ENCODE measurements around the gene DPPA5.
"Not testable (repeated sequence)": the region's sequence is repeated elsewhere in the genome, so short reads cannot be mapped to it uniquely, and the experiment has no call there.

DPPA5 gene

GRCh38 chr6:73353636-73354593 lies at the start of gene DPPA5:
Gene DPPA5, minus strand, starts transcription at chr6:73354276. Its CDS starts 51 bp downstream, at chr6:73354225.
- DNase-seq (ENCODE audit: insufficient read length, low spot score) (no peak), FAIRE-seq (no peak)
- no peak for TF ChIP-seq POLR2A (IDR thresholded peaks at IDR 0.05; ENCODE audit: low read depth, low read length)

- no peak for TF ChIP-seq POLR2A (IDR thresholded peaks at IDR 0.05; ENCODE audit: low read depth, low read length)
- DNase-seq (ENCODE audit: insufficient read length, low spot score) (no peak), FAIRE-seq (no peak)
Observed at GRCh38 chr6:73400656-73401055, 46.6 kb upstream of the DPPA5 start.

DNA sequence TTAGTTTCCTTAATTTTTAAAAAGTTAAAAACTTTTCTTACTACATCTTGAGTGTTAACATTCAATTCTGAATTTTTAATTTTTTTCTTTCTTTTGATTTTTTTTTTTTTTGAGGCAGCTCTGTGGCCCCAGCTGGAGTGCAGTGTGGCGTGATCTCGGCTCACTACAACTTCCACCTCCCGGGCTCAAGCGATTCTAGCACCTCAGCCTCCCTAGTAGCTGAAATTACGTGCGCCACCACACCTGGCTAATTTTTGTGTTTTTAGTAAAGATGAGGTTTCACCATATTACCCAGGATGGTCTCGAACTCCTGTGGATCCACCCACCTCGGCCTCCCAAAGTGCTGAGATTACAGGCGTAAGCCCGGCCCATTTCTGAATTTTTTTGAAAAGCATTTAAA lies 41.8 kb upstream of the DPPA5 start:
- no peak for TF ChIP-seq POLR2A (IDR thresholded peaks at IDR 0.05; ENCODE audit: low read depth, low read length)
- FAIRE-seq (no peak), DNase-seq (ENCODE audit: insufficient read length, low spot score) (no peak)

DNA sequence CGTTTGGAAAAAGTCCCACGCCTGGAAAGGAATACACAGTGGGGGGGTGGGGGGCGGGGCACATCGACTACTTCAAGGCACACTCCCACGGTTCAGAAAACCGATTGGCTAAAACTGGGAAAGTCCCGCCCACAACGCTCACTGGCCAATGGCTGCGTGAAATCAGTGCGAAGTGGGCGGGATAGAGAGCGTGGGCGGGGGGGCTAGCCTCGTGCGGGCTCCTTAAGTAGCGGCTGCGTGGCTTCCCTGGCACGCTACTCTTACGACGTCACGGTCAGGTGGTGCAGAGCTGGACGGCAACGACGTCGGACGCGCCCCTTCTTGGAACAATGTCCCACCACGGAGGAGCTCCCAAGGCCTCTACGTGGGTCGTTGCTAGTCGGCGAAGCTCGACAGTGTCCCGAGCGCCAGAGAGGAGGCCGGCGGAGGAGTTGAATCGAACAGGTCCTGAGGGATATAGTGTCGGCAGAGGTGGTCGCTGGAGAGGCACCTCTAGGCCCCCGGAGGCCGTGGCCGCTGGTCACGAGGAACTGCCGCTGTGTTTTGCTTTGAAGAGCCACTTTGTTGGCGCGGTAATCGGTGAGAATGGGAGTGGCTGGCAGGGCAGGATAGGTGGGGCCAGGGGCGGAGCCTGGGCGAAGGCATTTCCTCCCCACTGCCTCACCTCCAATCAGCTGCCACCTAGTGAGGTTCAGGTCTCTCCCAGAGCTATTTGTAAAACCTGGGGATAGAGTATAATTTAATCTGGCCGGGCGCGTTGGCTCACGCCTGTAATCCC lies 40.7 kb upstream of the DPPA5 start, which contains the start of gene DDX43:
TSS of gene DDX43 (plus strand) at position 252 of the 778 bp plus-strand sequence. CDS start at position 330, 78 bp downstream.
- TF ChIP-seq POLR2A (IDR thresholded peaks at IDR 0.05; ENCODE audit: low read depth, low read length) = no peak
- peak; percentile 26 for DNase-seq (ENCODE audit: insufficient read length, low spot score)
- no peak for FAIRE-seq

GRCh38 chr6:73393278-73393677 lies 39.2 kb upstream of the DPPA5 start:
- TF ChIP-seq POLR2A (IDR thresholded peaks at IDR 0.05; ENCODE audit: low read depth, low read length) = no peak
- FAIRE-seq = no peak
- no peak for DNase-seq (ENCODE audit: insufficient read length, low spot score)

DNA sequence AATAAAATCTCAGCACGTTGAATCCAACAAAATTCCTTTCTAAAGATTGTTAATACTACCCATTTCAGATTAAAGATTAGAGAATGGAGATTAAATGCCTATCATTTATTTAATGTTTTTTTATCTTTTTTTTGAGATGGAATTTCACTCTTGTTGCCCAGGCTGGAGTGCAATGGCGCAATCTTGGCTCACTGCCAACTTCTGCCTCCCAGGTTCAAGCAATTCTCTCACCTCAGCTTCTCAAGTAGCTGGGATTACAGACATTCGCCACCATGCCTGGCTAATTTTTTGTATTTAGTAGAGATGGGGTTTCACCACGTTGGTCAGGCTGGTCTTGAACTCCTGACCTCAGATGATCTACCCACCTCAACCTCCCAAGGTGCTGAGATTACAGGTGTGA lies 38.1 kb upstream of the DPPA5 start:
- DNase-seq (ENCODE audit: insufficient read length, low spot score); FAIRE-seq: not testable (repeated sequence)

GRCh38 chr6:73391675-73392074 lies 37.6 kb upstream of the DPPA5 start:
- TF ChIP-seq POLR2A (IDR thresholded peaks at IDR 0.05; ENCODE audit: low read depth, low read length) = no peak
- no peak for DNase-seq (ENCODE audit: insufficient read length, low spot score)
- FAIRE-seq = no peak

GRCh38 chr6:73389854-73390253 lies 35.8 kb upstream of the DPPA5 start:
- FAIRE-seq (no peak), DNase-seq (ENCODE audit: insufficient read length, low spot score) (no peak)
- no peak for TF ChIP-seq POLR2A (IDR thresholded peaks at IDR 0.05; ENCODE audit: low read depth, low read length)

GRCh38 chr6:73388800-73389512 lies 34.9 kb upstream of the DPPA5 start:
- peak; percentile 69 for DNase-seq (ENCODE audit: insufficient read length, low spot score)
- TF ChIP-seq POLR2A (IDR thresholded peaks at IDR 0.05; ENCODE audit: low read depth, low read length) = peak; percentile 49
- FAIRE-seq = peak; percentile 38

DNA sequence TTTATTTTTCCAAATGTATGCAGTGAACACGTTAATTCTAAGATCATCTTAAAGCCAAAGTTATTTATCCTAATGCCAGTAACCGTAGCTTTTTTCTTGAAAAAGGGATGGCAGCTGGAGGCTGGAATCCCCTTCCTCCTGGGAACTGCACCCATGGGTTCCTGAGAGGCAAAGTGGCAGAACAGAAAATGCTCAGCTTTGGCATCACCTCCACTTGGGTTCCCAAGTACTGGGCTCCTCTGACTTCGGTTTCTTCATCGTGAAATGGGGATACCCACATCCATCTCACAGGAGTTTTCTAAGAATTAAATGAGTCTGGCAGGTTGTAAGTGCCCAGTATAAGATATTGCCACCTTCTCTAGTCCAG lies 34.3 kb upstream of the DPPA5 start:
- FAIRE-seq = no peak
- no peak for TF ChIP-seq POLR2A (IDR thresholded peaks at IDR 0.05; ENCODE audit: low read depth, low read length)
- no peak for DNase-seq (ENCODE audit: insufficient read length, low spot score)

DNA sequence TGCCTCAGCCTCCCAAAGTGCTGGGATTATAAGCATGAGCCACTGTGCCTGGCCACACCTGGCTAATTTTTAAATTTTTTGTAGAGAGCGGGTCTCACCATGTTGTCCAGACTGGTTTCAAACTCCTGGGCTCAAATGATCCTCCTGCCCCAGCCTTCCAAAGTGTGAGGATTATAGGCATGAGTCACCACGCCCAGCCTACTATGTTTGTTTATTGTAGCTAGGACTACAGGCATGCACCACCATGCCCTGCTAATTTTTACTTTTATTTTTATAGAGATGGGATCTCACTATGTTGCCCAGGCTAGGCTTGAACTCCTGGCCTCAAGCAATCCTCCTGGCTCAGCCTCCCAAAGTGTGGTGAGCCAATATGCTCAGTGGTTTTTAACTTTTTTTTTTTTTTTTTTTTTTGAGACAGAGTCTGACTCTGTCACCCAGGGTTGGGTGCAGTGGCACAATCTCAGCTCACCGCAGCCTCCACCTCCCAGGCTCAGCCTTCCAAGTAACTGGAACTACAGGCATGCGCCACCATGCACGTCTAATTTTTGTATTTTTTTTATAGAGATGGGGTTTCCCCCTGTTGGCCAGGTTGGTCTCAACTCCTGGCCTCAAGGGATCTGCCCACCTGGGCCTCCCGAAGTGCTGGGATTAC lies 28.5 kb upstream of the DPPA5 start:
- DNase-seq (ENCODE audit: insufficient read length, low spot score) (no peak), FAIRE-seq (no peak)
- TF ChIP-seq POLR2A (IDR thresholded peaks at IDR 0.05; ENCODE audit: low read depth, low read length) = no peak

- not testable (repeated sequence) for DNase-seq (ENCODE audit: insufficient read length, low spot score); FAIRE-seq
Observed at GRCh38 chr6:73381531-73381930, 27.5 kb upstream of the DPPA5 start.

DNA sequence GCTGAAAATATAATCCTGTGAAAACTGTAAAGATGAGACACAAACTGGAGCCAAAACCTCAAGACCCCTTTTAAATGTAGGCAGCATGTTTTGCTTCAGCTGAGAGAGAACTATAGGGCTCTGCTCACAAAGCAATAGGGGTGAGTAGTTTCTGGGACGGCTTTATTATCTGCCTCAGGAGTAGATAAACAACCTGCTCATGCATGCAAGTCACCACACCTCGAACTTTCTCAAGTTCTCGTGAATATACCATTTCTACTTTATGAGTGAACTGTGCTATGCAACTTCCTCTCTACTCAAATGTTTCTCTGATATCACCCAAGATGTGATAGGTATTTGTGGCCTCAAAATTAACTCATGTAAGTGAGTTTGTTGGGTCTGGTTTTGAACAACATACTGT lies 23.1 kb upstream of the DPPA5 start:
- TF ChIP-seq POLR2A (IDR thresholded peaks at IDR 0.05; ENCODE audit: low read depth, low read length) = no peak
- FAIRE-seq (no peak), DNase-seq (ENCODE audit: insufficient read length, low spot score) (no peak)

Data from H54 (cell line).